HG02759 (cell line): ENCODE measurements around the gene BORA.
A peak's percentile ranks its signal among the peaks of the same experiment; 100 is the strongest.
"Not testable (repeated sequence)": the region's sequence is repeated elsewhere in the genome, so short reads cannot be mapped to it uniquely, and the experiment has no call there.

ENCODE experiments used
- ATAC-seq: cut with Tn5 transposase; IDR thresholded peaks from one replicate; pipeline ENCODE4 v1.9.1; 2021; ENCODE audit warnings: mild to moderate bottlenecking, moderate library complexity; ENCODE audit not compliant: unreplicated experiment

Gene BORA

GRCh38 chr13:72727417-72728289 lies at the start of gene BORA, which contains the start of gene MZT1:
TSS of gene BORA (plus strand) at chr13:72727923. CDS start at chr13:72728941, 1,018 bp downstream.
TSS of gene MZT1 (minus strand) at chr13:72727629. CDS start at chr13:72727602, 27 bp downstream.
- peak; percentile 96 for ATAC-seq

DNA sequence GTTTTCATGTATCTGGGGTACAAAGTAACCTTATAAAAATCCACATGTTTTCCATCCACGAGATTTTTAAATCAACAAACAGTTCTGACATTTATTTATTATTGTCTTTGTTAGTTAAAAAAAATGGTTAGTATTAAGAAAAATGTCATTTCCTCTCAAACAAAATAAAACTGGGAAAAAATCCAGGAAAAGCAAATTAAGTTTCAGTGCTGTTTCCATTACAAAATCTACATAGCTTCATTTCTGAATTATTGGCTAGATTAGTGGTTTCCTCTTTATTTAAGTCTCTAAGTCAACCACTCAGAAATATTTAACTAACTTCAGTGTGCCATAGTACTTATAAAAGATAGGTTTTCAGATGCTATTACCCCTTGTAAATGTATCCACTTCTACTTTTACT lies 49.4 kb upstream of the BORA start:
- no peak for ATAC-seq

- no peak for ATAC-seq
Measured at GRCh38 chr13:72680353-72680752, 47.4 kb upstream of the BORA start.

DNA sequence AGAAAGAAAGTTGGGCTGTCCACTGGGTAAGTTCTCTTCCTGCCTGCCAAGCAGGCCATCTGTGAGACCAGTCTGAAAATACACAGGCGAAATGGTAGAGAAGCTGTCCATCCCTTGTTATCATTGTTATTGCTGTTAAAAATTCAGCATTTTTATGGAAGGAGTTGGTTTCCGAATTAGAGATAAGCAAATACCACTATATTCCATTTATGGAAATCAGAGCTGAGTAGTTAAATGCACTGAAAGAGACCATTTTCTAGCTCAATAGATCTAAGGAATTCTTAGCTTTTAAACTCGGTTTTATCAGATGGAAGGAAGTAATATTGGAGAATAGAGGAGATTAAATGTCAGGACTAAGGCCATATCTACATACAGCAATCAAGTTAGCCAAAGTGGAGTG lies 41.0 kb upstream of the BORA start:
- ATAC-seq, result no peak

GRCh38 chr13:72689181-72689696 lies 38.5 kb upstream of the BORA start:
- ATAC-seq, result no peak

- ATAC-seq, result no peak
Measured at GRCh38 chr13:72692884-72693514, 34.7 kb upstream of the BORA start.

DNA sequence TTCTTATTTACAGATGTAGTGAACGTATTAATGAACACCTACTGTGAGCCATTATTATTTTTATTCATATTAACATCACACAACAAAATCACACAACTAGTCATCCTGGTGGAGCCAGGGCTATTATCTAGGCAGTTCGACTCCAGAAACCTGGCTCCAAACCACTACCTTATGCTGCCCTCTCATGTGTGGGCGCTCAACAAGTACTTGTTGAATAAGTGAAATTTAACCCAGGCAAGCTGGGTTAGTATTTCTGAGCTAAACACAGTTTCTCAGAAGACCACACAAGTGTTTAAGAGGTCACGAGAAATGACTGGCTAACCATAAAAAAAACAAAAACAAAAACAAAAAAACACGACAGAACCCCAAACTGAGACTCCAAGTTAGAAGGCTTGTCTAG lies 33.9 kb upstream of the BORA start:
- ATAC-seq, result no peak

DNA sequence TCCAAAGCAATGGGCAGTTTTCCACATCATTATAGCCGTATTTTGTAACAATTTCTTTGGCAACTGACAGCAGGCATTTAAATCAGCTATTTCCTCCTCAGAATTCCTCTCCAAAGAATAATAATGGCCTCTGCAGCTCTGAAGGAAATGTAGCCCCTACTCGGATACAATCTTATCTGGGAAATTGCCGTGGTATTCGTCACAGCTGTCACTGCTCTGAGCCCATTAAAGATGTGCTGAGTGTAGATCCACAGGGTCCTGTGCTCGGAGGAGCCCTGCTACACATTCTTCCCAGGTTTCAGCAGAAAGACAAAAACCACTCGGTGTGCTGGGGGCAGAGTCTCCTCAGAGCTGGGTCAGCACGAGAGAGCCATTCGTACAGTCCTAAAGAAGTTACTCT lies 33.4 kb upstream of the BORA start:
- no peak for ATAC-seq

GRCh38 chr13:72696579-72696978 lies 31.1 kb upstream of the BORA start:
- ATAC-seq, result no peak

GRCh38 chr13:72698164-72698563 lies 29.6 kb upstream of the BORA start:
- no peak for ATAC-seq

GRCh38 chr13:72700509-72700908 lies 27.2 kb upstream of the BORA start:
- no peak for ATAC-seq

- ATAC-seq, result no peak
Measured at GRCh38 chr13:72716776-72717175, 10.9 kb upstream of the BORA start.

- ATAC-seq, result not testable (repeated sequence)
Measured at GRCh38 chr13:72726185-72726584, 1.5 kb upstream of the BORA start.

- peak; percentile 30 for ATAC-seq
Measured at GRCh38 chr13:72726726-72727416, 852 bp upstream of the BORA start.

- ATAC-seq, result no peak
Measured at GRCh38 chr13:72728290-72728605, 525 bp downstream of the BORA start.

GRCh38 chr13:72737033-72737432 lies 9.3 kb downstream of the BORA start:
- no peak for ATAC-seq

DNA sequence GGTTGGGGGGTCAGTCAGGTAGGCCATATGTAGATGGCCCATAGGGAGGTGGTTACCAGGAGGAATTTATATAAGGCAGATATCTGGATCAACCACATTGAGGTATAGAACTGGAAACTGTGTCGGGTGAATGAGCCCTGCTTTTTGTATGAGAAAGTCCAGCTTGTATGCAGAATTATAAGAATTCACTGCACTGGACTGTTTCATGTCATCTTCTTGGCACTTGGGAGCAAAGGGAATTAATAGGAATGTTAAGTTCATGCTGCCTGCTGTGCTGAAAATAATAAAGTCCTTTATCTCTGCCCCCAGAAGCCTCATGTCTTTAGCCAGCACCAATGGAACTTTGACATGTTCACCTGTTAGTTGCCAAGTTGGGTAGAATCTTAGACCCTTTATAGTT lies 12.3 kb downstream of the BORA start:
- ATAC-seq, result no peak

- ATAC-seq, result peak; percentile 53
Measured at GRCh38 chr13:72745260-72745659, 17.5 kb downstream of the BORA start.

GRCh38 chr13:72751220-72751619 lies 23.5 kb downstream of the BORA start:
- ATAC-seq, result no peak

DNA sequence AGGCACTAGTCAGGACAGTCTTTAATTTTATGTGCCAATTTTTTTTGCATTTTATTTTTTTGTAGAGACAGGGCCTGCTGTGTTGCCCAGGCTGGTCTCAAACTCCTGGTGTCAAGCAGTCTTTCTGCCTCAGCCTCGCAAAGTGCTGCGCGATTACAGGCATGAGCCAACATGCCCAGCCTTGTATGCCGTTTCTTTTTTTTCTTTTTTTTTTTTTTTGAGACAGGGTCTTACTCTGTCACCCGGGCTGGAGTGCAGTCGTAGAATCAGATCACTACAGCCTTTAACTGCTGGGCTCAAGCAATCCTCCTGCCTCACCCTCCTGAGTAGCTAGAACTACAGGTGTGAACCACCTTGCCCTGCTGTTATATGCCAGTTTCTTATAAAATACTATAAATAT lies 26.4 kb downstream of the BORA start:
- no peak for ATAC-seq

DNA sequence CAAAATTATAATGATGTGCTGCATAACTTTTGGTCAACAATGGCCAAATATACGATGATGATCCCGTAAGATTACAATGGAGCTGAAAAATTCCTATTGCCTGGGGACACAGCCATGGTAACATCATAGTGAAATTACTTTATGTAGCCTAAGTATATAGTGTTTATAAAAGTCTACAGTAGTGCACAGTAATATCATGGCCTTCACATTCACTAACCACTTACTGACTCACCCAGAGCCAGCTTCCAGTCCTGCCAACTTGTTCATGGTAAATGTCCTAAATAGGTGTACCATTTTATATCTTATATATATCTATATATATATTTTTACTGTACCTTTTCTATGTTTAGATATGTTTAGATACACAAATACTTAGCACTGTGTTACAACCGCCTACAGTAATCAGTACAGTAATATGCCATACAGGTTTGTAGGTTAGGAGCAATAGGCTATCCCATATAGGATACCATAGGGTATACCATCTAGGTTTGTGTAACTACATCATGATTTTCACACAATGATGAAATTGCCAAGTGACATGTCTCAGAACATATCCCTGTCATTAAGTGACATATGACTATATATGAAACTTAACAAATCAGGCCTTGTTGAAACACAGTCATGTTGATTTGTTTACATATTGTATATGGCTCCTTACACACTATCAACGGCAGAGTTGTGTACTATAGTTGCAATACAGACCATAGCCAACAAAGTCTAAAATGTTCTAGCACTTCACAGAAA lies 30.2 kb downstream of the BORA start:
- no peak for ATAC-seq
